ENCODE results near the gene DNASE2B.
"Not testable (repeated sequence)": the region's sequence is repeated elsewhere in the genome, so short reads cannot be mapped to it uniquely, and the experiment has no call there.

DNASE2B gene

DNA sequence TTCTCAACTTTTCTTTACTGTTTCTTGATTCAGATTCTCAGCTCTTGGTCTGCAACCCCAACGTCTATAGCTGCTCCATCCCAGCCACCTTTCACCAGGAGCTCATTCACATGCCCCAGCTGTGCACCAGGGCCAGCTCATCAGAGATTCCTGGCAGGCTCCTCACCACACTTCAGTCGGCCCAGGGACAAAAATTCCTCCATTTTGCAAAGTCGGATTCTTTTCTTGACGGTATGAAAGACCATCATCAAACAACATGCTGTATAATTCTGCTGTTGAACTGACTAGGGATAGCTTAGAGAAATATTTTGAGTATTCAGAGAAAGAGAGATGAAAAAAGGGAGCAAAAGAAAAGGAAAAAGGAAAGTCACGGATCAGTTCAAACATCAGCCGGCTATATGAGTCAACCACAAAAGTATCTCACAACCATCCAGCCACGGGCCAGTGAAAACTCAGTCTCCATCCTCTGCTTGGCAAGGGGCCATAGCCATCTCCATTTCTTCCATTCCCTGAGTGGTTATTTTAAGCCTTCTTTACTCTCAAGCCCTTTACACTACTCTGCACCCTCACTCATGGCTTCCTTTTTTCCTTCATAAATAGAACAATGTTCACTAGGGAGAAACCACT is 14.1 kb downstream of the DNASE2B start:
- no peak for DNase-seq (ENCODE audit: low read depth)

- DNase-seq (ENCODE audit: low read depth): no peak
Measured at GRCh38 chr1:84415396-84415795, 17.1 kb downstream of the DNASE2B start.

- DNase-seq (ENCODE audit: low read depth): no peak
Measured at GRCh38 chr1:84422909-84423308, 24.6 kb downstream of the DNASE2B start.

- DNase-seq (ENCODE audit: low read depth): no peak
Measured at GRCh38 chr1:84424513-84425149, 26.3 kb downstream of the DNASE2B start.

DNA sequence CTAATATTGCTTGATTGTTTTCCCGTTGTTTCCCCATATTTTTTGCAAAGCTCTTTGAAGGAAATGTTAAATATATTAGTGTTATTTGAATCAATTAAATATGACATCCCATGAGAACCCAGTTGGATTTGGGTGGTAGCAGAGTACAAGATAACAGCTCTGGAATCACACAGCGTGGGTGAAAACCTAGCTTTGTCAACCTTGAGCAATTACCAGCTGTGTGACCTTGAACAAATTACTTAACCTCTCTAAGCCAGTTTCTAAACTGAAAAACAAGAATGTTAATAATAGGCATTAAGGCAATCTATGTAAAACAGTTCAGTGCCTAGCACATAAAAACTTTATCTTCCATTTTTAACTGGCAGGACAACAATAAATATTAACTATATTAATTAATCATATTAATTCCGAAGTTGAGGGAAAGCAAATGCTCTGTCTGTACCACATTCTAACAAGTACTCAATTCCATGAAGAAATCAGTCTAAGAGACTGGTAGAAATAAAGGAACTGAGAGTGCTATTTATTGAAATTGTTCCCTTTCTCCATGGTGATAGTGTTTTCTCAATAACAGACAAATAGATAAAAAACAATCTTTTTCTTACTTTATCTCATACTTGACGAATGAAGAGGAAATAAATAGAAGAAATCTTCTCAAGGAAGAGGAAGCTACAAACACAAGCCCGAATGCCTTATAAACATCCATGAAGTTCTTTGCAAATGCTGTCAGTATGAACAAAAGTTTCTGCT is 27.0 kb downstream of the DNASE2B start:
- no peak for DNase-seq (ENCODE audit: low read depth)

GRCh38 chr1:84426376-84426775 is 28.1 kb downstream of the DNASE2B start:
- DNase-seq (ENCODE audit: low read depth): no peak

DNA sequence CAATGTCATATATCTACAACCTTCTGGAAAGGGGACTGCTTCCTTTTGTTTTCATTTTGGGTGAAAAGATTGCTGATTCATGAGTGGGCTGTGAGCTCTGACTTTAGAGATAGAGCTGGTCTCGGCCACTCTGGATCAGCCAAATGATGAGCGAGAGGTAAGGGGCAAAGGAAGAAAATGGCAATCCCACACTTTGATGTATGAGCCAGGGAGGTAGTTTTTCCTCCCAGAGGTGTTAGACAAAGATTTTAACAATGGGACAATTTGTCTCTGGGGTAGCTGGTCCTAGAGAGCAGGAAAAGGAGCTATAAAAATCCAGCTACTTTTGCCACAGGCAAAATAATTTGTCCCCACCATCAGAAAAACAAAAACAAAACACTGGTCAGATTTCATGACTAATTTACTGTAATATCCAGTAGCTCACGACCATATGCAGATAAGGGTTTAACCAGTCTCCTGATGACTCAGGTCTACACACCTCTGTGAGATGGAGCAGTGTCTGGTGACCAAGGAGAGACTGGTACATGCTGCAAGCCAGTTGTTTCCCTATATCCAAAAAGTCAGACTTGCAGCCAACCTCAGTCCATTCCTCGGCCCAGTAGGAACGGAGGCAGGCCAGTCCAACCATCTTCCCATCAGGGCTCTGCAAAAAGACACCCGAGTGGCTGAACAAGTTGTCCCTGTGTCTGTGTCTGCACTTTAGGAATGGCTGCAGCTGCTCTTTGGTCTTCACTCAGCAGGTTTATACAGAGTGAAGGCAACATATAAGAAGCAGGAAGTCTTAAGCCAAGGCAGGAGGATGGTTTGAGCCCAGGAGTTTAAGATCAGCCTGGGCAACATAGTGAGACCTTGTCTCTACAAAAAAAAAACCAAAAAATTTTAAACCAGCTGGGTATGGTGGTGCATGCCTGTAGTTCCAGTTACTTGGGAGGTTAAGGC is 29.2 kb downstream of the DNASE2B start:
- DNase-seq (ENCODE audit: low read depth): no peak

DNA sequence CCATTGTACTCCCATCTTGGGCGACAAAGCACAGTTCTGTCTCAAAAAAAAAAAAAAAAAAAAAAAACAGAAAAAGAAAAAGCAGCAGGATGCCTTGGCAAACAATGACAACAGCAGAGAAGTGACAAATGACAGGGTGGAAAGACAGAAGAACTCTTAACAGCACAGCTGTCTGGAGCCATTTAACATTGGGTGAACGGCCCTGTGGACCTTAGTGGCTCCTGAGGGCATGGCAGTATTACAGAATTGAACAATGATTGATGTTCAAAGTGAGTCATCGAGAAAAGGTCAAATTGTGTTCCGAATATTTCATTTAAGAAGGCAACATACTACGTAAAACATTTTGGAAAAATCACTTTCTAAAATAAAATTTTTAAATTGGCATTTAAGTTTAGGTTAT is 30.0 kb downstream of the DNASE2B start:
- no peak for DNase-seq (ENCODE audit: low read depth)

DNA sequence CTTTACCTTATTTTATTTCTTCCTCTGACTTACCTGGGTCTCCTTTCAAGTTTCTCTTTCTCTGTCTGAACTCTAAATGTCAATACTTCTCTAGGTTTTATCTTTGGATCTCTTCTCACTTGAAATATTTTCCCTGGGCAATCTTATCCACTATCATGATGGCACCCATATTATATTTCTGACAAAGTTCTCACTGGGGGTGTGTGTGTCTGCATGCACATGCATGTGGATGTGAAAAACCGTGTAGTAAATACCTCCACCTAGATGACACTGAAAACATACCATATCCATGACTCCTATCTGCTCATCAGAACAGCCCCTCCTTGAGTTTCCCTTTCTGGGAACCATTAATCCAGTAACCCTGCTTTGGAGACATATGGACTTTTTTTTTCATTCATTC is 30.9 kb downstream of the DNASE2B start:
- no peak for DNase-seq (ENCODE audit: low read depth)

DNA sequence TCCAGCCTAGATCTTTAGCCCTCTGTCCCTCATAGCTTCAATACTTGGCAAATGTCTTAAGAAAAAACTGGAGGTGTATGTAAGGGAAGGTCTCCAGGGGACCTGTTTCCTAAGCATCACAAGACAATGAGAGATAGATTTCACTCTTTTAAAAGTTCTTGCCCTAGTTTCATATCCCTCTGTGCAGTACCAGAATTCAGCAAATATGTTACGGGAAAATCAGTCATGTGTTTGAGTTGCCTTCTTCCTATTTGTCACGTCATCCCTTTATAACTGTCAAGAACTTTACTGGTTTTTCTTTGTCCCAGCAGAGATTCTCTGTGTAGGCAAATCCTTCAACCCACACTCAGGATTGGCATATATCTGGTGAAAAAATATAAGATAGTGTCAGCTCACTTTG is 32.3 kb downstream of the DNASE2B start:
- no peak for DNase-seq (ENCODE audit: low read depth)

- peak; percentile 23 for DNase-seq (ENCODE audit: low read depth)
Measured at GRCh38 chr1:84433258-84434080, 35.2 kb downstream of the DNASE2B start.

DNA sequence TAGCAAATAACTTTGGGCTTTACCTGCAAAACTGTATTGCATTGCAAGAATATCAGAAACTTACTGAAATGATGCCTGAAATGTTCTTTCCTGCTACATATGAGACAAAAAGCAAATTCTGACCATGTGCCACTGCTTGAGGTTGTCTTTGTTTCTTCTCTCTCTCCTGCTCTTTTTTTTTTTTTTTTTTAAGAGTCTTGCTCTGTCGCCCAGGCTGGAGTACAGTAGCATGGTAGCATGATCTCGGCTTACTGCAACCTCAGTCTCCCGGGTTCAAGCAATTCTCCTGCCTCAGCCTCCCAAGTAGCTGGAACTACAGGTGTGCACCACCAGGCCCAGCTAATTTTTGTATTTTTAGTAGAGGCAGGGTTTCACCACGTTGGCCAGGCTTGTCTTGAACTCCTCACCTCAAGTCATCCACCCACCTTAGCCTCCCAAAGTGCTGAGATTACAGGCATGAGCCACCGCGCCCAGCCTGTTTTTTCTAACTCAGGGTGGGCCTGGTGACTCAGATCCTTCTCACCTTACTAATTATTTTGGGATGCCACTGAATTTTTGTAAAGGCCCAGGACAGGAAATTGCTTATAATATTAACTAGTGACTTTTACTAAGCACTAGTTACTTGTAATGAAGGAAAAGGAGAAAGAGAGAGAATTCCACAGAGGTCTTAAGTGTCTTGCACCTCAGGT is 35.9 kb downstream of the DNASE2B start:
- no peak for DNase-seq (ENCODE audit: low read depth)

GRCh38 chr1:84434801-84435549 is 36.7 kb downstream of the DNASE2B start:
- DNase-seq (ENCODE audit: low read depth): no peak

- DNase-seq (ENCODE audit: low read depth): no peak
Measured at GRCh38 chr1:84436876-84437655, 38.8 kb downstream of the DNASE2B start.

- DNase-seq (ENCODE audit: low read depth): no peak
Measured at GRCh38 chr1:84442256-84442655, 44.0 kb downstream of the DNASE2B start.

DNA sequence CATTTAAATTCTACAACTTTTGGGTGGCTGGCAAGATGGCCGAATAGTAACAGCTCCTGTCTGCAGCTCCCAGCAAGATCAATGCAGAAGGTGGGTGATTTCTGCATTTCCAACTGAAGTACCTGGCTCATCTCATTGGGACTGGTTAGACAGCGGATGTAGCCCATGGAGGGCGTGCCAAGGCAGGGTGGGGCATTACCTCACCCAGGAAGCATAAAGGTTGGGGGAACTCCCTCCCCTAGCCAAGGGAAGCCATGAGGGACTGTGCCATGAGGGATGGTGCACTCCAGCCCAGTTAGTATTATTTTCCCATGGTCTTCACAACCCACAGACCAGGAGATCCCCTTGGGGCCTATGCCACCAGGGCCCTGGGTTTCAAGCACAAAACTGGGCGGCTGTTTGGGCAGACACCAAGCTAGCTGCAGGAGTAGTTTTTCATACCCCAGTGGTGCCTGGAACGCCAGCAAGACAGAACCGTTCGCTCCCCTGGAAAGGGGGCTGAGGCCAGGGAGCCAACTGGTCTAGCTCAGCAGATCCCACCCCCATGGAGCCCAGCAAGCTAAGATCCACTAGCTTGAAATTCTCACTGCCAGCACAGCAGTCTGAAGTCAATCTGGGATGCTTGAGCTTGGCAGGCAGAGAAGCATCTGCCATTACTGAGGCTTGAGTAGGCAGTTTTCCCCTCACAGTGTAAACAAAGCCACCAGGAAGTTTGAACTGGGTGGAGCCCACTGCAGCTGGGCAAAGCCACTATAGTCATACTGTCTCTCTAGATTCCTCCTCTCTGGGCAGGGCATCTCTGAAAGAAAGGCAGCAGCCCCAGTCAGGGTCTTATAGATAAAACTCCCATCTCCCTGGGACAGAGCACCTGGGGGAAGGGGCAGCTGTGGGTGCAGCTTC is 44.7 kb downstream of the DNASE2B start:
- DNase-seq (ENCODE audit: low read depth): not testable (repeated sequence)

- not testable (repeated sequence) for DNase-seq (ENCODE audit: low read depth)
Measured at GRCh38 chr1:84448704-84449103, 50.4 kb downstream of the DNASE2B start.

DNA sequence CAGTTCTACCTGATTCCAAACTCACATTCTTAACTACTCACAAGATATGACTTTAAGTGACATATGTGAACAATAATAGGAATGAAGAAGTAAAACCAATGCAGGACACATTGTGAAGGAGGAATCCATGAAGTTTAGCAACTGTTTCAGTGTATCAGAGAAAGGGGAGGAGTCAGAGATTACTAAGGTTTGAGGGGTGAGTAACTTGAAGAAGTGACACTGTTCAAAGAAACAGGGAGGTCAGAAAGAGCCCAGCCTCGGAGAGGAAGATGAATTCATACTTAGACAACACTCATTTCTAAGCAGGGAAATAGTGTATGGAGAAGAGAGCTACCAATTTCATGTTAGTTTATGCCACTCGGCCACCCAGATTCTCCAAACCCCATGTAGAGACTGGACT is 52.6 kb downstream of the DNASE2B start:
- no peak for DNase-seq (ENCODE audit: low read depth)

Data from stimulated activated CD4-positive, alpha-beta T cell treated with anti-CD3 and anti-CD28 coated beads, Interleukin-2, amount 100 ng/mL, for 4 hours (primary cell).